GM12878 (cell line): ENCODE results near the gene ATP5PB. TPM values are rescaled to one million over a fixed set of nuclear protein-coding genes. Genes with fewer than 3 reads are reported as not detected.

ENCODE experiments used
- ATAC-seq: fragments of 200-7000 bp; cut with Tn5 transposase; 3 replicates; pipeline ENCODE4 v1.9.1; 2020; ENCODE audit warnings: mild to moderate bottlenecking, moderate library complexity
- BruUV-seq: library from RNA; stranded (reverse); fragments of 400-500 nt; replicated peaks from 2 replicates; lab custom pipeline; 2021; lab: Mats Ljungman, UMichigan
- CTCF ChIA-PET: fragments of 300-600 bp; sonication (Branson Sonifier 250); formaldehyde crosslinking; extraction: SDS; loops from one replicate; lab custom pipeline; 2021; ENCODE audit warnings: inconsistent platforms; lab: Yijun Ruan, JAX
- POLR2A ChIA-PET: fragments of 350-600 bp; formaldehyde crosslinking; extraction: SDS; loops from one replicate; lab custom pipeline; 2021; ENCODE audit warnings: inconsistent platforms; lab: Charles Lee
- RAD21 ChIA-PET: fragments of 300-600 bp; sonication (Branson Sonifier 250); formaldehyde crosslinking; loops from one replicate; lab custom pipeline; 2023; ENCODE audit warnings: antibody characterized with exemption; ENCODE audit not compliant: unreplicated experiment; lab: Charles Lee
- SMC1A ChIA-PET: fragments of 300-600 bp; sonication (Branson Sonifier 250); formaldehyde crosslinking; loops from one replicate; lab custom pipeline; 2023; ENCODE audit not compliant: unreplicated experiment, uncharacterized antibody; lab: Charles Lee
- DNase-seq: peaks from one replicate; pipeline ENCODE4 v3.0.0-alpha.2; 2011; ENCODE audit warnings: low read depth, low spot score
- FAIRE-seq: peaks from 3 replicates; lab custom pipeline; 2011; peaks lifted over from hg19 to GRCh38; lab: Jason Lieb, UNC
- H2AFZ ChIP-seq: 2 replicates; pipeline ENCODE4 v1.6.0; 2011; ENCODE audit warnings: low read depth, low read length, control low read depth; ENCODE audit not compliant: control insufficient read depth
- H3K27ac ChIP-seq: 2 replicates; pipeline ENCODE4 v1.5.1; 2011; ENCODE audit warnings: control low read depth; ENCODE audit not compliant: control insufficient read depth, insufficient read depth
- H3K27me3 ChIP-seq, 2 experiments: replicated peaks in 1 of 2; 2 replicates each; pipeline versions ENCODE4 v1.6.0 to v1.6.1; 2011; ENCODE audit warnings: low read length in 1 of 2; ENCODE audit not compliant: control insufficient read depth in 2 of 2, insufficient read depth in 2 of 2
- H3K36me3 ChIP-seq, 2 experiments: 2 replicates each; pipeline ENCODE4 v1.5.1; 2011; ENCODE audit warnings: low read length in 1 of 2; ENCODE audit not compliant: control insufficient read depth in 2 of 2, insufficient read depth in 2 of 2
- H3K4me1 ChIP-seq: 2 replicates; pipeline ENCODE4 v1.6.1; 2011; ENCODE audit warnings: mild to moderate bottlenecking, low read length, moderate library complexity, mixed read lengths; ENCODE audit not compliant: control insufficient read depth, insufficient read depth
- H3K4me2 ChIP-seq: 2 replicates; pipeline ENCODE4 v1.6.0; 2011; ENCODE audit warnings: control low read depth; ENCODE audit not compliant: control insufficient read depth, insufficient read depth
- H3K4me3 ChIP-seq: fragments of 200-600 bp; sonication (generic); 2 replicates; pipeline ENCODE4 v1.5.1; 2016
- H3K79me2 ChIP-seq: 2 replicates; pipeline ENCODE4 v1.6.0; 2011; ENCODE audit warnings: low read length; ENCODE audit not compliant: control insufficient read depth, insufficient read depth
- H3K9ac ChIP-seq: 2 replicates; pipeline ENCODE4 v1.8.0; 2011; ENCODE audit warnings: low read length, control low read depth, mixed read lengths; ENCODE audit not compliant: control insufficient read depth, insufficient read depth
- H3K9me3 ChIP-seq: replicated peaks from 3 replicates; pipeline ENCODE4 v1.5.1; 2011; ENCODE audit warnings: mild to moderate bottlenecking, low read length; ENCODE audit not compliant: control insufficient read depth, insufficient read depth
- H4K20me1 ChIP-seq: 2 replicates; pipeline ENCODE4 v1.6.0; 2011; ENCODE audit not compliant: control insufficient read depth, insufficient read depth
- CTCF ChIP-seq, 3 experiments: IDR thresholded peaks in 2 of 3; conservative IDR thresholded peaks in 1 of 3; 2 replicates each; pipeline ENCODE4 v1.5.1; 2011; ENCODE audit warnings: low read depth in 3 of 3, low read length in 3 of 3, mild to moderate bottlenecking in 3 of 3, control low read depth in 2 of 3, moderate library complexity in 2 of 3, inconsistent platforms in 1 of 3, mixed read lengths in 1 of 3; ENCODE audit not compliant: control insufficient read depth in 2 of 3, insufficient read depth in 1 of 3; ENCODE audit errors: extremely low read depth in 1 of 3
- EP300 ChIP-seq, 2 experiments: fragments of 150-350 bp in 1 of 2; IDR thresholded peaks; 2 replicates each; pipeline ENCODE4 v1.6.1; 2011 to 2012; ENCODE audit warnings: low read depth in 2 of 2, low read length in 2 of 2, borderline replicate concordance in 1 of 2, improper control_type of control experiment in 1 of 2, inconsistent platforms in 1 of 2; ENCODE audit not compliant: control insufficient read depth in 1 of 2
- IRF3 ChIP-seq: fragments of 450-650 bp; IDR thresholded peaks from 2 replicates; pipeline ENCODE4 v1.6.1; 2014; ENCODE audit warnings: mild to moderate bottlenecking
- MXI1 ChIP-seq: fragments of 150-350 bp; IDR thresholded peaks from 2 replicates; pipeline ENCODE4 v1.6.1; 2011; ENCODE audit warnings: low read depth, mild to moderate bottlenecking, inconsistent platforms, low read length, improper control_type of control experiment
- MYC ChIP-seq: IDR thresholded peaks from 2 replicates; pipeline ENCODE4 v1.6.1; 2011; ENCODE audit warnings: mild to moderate bottlenecking, low read length, moderate library complexity, inconsistent platforms; ENCODE audit not compliant: insufficient read depth, insufficient replicate concordance, insufficient read length, severe bottlenecking
- NR2C2 ChIP-seq: IDR thresholded peaks from 2 replicates; pipeline ENCODE4 v1.6.1; 2011; ENCODE audit warnings: borderline replicate concordance, low read depth; ENCODE audit not compliant: control insufficient read depth, insufficient read length
- POU2F2 ChIP-seq: IDR thresholded peaks from 3 replicates; pipeline ENCODE4 v1.6.1; 2011; ENCODE audit warnings: low read depth, mild to moderate bottlenecking, low read length, borderline replicate concordance
- RB1 ChIP-seq: fragments of 450-650 bp; formaldehyde crosslinking; IDR thresholded peaks from 2 replicates; pipeline ENCODE4 v1.6.1; 2017; ENCODE audit warnings: mild to moderate bottlenecking, borderline replicate concordance
- RFX5 ChIP-seq: IDR thresholded peaks from 2 replicates; pipeline ENCODE4 v1.6.1; 2011; ENCODE audit warnings: low read depth, low read length, improper control_type of control experiment
- SPI1 ChIP-seq: IDR thresholded peaks from 2 replicates; pipeline ENCODE4 v1.6.1; 2011; ENCODE audit warnings: low read depth, mild to moderate bottlenecking, low read length, moderate library complexity, borderline replicate concordance; ENCODE audit not compliant: insufficient read depth
- SREBF2 ChIP-seq: IDR thresholded peaks from 2 replicates; pipeline ENCODE4 v1.6.1; 2012; ENCODE audit warnings: mild to moderate bottlenecking, low read length
- WGBS: methylation state at CpG from one replicate; pipeline ENCODE4 v1.1.6; 2016; ENCODE audit warnings: low lambda C conversion rate; ENCODE audit not compliant: insufficient replicate concordance, insufficient coverage; ENCODE audit errors: missing lambda C conversion rate; 5-methylcytosine and 5-hydroxymethylcytosine counted together
- in situ Hi-C: fragments of 300-500 bp; cut with MboI; formaldehyde crosslinking; loops from 9 replicates; pipeline ENCODE4 v1.14.3; 2018; ENCODE audit warnings: mixed read lengths
- intact Hi-C: fragments of 100-400 bp; cut with micrococcal nuclease; formaldehyde crosslinking; loops from one replicate; pipeline ENCODE4 v1.14.2; 2022; ENCODE audit not compliant: unreplicated experiment
- polyA plus RNA-seq, 11 experiments: library from polyadenylated mRNA; depleted of rRNA in 4 of 11; unstranded in 6 of 11; stranded (reverse) in 5 of 11; fragments of >200 nt; fragmentation: Nextera tagmentation in 4 of 11; fragmentation: Illumina TruSeq in 1 of 11; extraction: Ambion mirVana in 4 of 11; extraction: Trizol in 1 of 11; gene quantifications; 1 replicate in 1 of 11; 2 replicates in 10 of 11; pipeline versions ENCODE4 v1.2.1 to v1.2.3, GENCODE V29; 2011 to 2016; ENCODE audit warnings: inconsistent platforms in 2 of 11, missing spikeins in 2 of 11, low read depth in 1 of 11
- total RNA-seq, 4 experiments: library from RNA; depleted of rRNA in 3 of 4; stranded (reverse); fragments of >200 nt in 3 of 4; fragmentation: Illumina TruSeq in 1 of 4; extraction: Trizol in 1 of 4; gene quantifications; 2 replicates each; pipeline versions ENCODE4 v1.2.1 to v1.2.3, GENCODE V29; 2013 to 2021

Gene ATP5PB
- total and polyA plus RNA-seq, 10 of the 15 experiments (the other 5 are each of a cell fraction or from before 2014, with no cell fraction given) = 380 to 1,760 (median 677) TPM

- ChIA-PET CTCF (interaction anchor here (1.0 to 3.1 kb wide), 10 partner anchors 9 to 416 kb away, joined by 3 to 22 read pairs (median 4); no protein-coding TSS in a partner anchor), POLR2A (interaction anchor here (0.6 to 1.5 kb wide), 3 partner anchors 24 to 233 kb away, joined by 3 to 5 read pairs (median 4); no protein-coding TSS in a partner anchor), RAD21 (interaction anchor here (0.8 to 3.5 kb wide), 8 partner anchors 9 to 322 kb away, joined by 3 to 18 read pairs (median 5); no protein-coding TSS in a partner anchor), SMC1A (interaction anchor here (0.6 to 2.0 kb wide), 17 partner anchors 9 to 417 kb away, joined by 3 to 6 read pairs (median 3); partner anchors contain the start of genes ADORA3 and TMIGD3)
- Histone ChIP-seq H3K9me3 (no peaks in the 10 kb centered on the region), H3K4me2 (peak overlapping the region; percentile 32), H2AFZ (peak overlapping the region; percentile 17; the same call in 1 of the 2 replicates), H3K9ac (peak overlapping the region; percentile 85; the same call in 1 of the 2 replicates), H3K27ac (peak overlapping the region; percentile 67), H3K36me3 (peaks cover 5 to 32% of the 10 kb centered on the region in 2 experiments; a peak in 3 of 4 replicates), H3K4me1 (peaks cover 31% of the 10 kb centered on the region), H3K4me3 (peak overlapping the region; percentile 98), H3K79me2 (peaks cover 66% of the 10 kb centered on the region)
- intact Hi-C loops (loop anchor here (5.0 kb wide), 1 partner anchor 60 kb away; no protein-coding TSS in a partner anchor), in situ Hi-C loops (no loop called here)
- 57% methylated on average over 4 of the region's 4 CpGs for WGBS
- DNase-seq (no peak), ATAC-seq (no peak), FAIRE-seq (no peak)
- TF ChIP-seq MXI1 = no peak
- TF ChIP-seq RB1 = no peak
- no peak for TF ChIP-seq MYC
- TF ChIP-seq POU2F2 = no peak
- TF ChIP-seq NR2C2 = no peak
- TF ChIP-seq SPI1 = no peak
- no peak for TF ChIP-seq CTCF (IDR thresholded peaks at IDR 0.05 in 2 of 3, conservative IDR thresholded peaks at IDR 0.05 in 1 of 3; ENCODE audit: control insufficient read depth in 2 of 3, extremely low read depth in 1 of 3, insufficient read depth in 1 of 3, low read depth in 3 of 3, low read length in 3 of 3)
- no peak for TF ChIP-seq SREBF2
- no peak for TF ChIP-seq RFX5
- TF ChIP-seq IRF3 = no peak
- no peak for TF ChIP-seq EP300 (IDR thresholded peaks at IDR 0.05; ENCODE audit: borderline replicate concordance in 1 of 2, control insufficient read depth in 1 of 2, low read depth in 2 of 2, low read length in 2 of 2)
- TF ChIP-seq, all 136 proteins: peak for 0
- H4K20me1 ChIP-seq = no peaks in the 10 kb centered on the region
- no peaks in the 10 kb centered on the region for H3K27me3 ChIP-seq
- BruUV-seq = TSS peak; percentile 52
These were observed 2.0 kb upstream of the ATP5PB start for GRCh38 chr1:111446967-111447892.
